ENCODE measurements around the gene DLGAP5.

DNA sequence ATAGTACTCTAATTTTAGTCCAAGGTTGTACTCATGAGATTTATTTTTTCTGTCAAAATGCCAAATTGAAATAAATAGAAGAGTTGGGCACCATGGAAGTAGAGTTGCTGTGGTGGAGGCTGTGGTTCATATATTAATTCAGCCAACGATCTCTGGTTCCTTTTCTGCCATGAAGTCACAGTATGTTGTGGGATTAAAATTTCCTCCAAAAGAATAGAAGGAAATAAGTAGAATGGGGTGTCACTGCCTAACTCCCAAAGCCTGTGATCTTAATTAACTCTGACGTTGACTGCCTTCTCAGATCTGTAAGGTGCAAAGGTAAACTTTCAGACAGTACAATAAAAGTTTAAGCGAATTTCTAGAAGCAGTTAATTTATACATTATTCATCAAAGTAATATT lies 42.2 kb upstream of the DLGAP5 start:
- no peak for TF ChIP-seq EZH2 (IDR thresholded peaks at IDR 0.05; ENCODE audit: borderline replicate concordance, insufficient read depth, low read length, poor library complexity, severe bottlenecking)
- TF ChIP-seq POLR2AphosphoS5 (IDR thresholded peaks at IDR 0.05): no peak
- TF ChIP-seq, protein P1, sequence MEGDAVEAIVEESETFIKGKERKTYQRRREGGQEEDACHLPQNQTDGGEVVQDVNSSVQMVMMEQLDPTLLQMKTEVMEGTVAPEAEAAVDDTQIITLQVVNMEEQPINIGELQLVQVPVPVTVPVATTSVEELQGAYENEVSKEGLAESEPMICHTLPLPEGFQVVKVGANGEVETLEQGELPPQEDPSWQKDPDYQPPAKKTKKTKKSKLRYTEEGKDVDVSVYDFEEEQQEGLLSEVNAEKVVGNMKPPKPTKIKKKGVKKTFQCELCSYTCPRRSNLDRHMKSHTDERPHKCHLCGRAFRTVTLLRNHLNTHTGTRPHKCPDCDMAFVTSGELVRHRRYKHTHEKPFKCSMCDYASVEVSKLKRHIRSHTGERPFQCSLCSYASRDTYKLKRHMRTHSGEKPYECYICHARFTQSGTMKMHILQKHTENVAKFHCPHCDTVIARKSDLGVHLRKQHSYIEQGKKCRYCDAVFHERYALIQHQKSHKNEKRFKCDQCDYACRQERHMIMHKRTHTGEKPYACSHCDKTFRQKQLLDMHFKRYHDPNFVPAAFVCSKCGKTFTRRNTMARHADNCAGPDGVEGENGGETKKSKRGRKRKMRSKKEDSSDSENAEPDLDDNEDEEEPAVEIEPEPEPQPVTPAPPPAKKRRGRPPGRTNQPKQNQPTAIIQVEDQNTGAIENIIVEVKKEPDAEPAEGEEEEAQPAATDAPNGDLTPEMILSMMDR (IDR thresholded peaks at IDR 0.05; ENCODE audit: poor library complexity, severe bottlenecking): no peak
- TF ChIP-seq MXI1 (conservative IDR thresholded peaks at IDR 0.05; ENCODE audit: poor library complexity, severe bottlenecking): no peak
- no peak for TF ChIP-seq TAF1 (IDR thresholded peaks at IDR 0.05; ENCODE audit: low read depth)
- TF ChIP-seq RAD21 (conservative IDR thresholded peaks at IDR 0.05): no peak
- no peak for TF ChIP-seq EP300 (conservative IDR thresholded peaks at IDR 0.05; ENCODE audit: poor library complexity, severe bottlenecking)
- TF ChIP-seq, protein P2, sequence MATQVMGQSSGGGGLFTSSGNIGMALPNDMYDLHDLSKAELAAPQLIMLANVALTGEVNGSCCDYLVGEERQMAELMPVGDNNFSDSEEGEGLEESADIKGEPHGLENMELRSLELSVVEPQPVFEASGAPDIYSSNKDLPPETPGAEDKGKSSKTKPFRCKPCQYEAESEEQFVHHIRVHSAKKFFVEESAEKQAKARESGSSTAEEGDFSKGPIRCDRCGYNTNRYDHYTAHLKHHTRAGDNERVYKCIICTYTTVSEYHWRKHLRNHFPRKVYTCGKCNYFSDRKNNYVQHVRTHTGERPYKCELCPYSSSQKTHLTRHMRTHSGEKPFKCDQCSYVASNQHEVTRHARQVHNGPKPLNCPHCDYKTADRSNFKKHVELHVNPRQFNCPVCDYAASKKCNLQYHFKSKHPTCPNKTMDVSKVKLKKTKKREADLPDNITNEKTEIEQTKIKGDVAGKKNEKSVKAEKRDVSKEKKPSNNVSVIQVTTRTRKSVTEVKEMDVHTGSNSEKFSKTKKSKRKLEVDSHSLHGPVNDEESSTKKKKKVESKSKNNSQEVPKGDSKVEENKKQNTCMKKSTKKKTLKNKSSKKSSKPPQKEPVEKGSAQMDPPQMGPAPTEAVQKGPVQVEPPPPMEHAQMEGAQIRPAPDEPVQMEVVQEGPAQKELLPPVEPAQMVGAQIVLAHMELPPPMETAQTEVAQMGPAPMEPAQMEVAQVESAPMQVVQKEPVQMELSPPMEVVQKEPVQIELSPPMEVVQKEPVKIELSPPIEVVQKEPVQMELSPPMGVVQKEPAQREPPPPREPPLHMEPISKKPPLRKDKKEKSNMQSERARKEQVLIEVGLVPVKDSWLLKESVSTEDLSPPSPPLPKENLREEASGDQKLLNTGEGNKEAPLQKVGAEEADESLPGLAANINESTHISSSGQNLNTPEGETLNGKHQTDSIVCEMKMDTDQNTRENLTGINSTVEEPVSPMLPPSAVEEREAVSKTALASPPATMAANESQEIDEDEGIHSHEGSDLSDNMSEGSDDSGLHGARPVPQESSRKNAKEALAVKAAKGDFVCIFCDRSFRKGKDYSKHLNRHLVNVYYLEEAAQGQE (IDR thresholded peaks at IDR 0.05; ENCODE audit: borderline replicate concordance): no peak
- TF ChIP-seq SMC3 (conservative IDR thresholded peaks at IDR 0.05; ENCODE audit: poor library complexity): no peak
